ENCODE results near the gene ASXL2.
"Not testable (repeated sequence)": the region's sequence is repeated elsewhere in the genome, so short reads cannot be mapped to it uniquely, and the experiment has no call there.

The ASXL2 gene

GRCh38 chr2:25831746-25832449 is 46.4 kb downstream of the ASXL2 start:
- no peak for DNase-seq

DNA sequence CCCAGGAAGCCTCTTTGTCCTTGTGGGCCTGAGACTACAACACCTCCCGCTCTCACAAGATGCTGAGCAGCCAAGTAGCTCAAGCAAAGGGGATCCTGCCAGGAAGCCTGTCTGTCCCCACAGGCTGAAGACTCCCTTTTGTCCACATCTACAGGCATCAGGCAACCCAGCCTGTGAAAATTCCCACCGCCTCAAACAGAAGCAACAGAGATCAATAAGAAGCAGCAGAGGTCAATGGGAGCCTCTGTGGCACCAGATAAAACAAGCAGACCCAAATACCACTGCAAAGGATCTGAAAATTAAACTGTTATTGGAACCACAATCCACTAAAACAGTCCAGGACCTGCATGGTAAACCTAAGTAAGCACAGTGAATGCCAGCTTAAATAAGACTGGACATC is 48.5 kb downstream of the ASXL2 start:
- no peak for DNase-seq

GRCh38 chr2:25829377-25829704 is 48.9 kb downstream of the ASXL2 start:
- no peak for DNase-seq

- DNase-seq = not testable (repeated sequence)
These were observed 49.5 kb downstream of the ASXL2 start for GRCh38 chr2:25828532-25829376.

- DNase-seq = no peak
These were observed 53.0 kb downstream of the ASXL2 start for GRCh38 chr2:25825238-25825637.

DNA sequence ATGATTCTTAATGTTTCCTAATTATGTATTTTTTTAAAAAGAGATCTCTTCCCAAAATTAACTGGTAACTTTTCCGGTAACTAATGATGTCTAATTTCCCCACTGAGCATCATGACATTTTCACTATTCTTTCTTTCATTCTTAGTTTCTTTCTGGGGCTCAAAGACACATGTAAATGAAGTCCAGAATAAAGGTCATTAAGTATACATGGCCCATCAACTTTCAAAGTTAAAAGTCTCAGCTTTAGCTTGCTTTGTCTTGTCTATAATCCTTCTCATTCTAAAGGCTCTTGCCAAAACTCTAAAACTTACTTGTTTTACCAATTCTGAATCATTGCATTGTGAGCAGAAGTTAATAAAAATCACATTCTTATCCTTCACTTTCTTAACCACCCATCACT is 53.6 kb downstream of the ASXL2 start:
- DNase-seq = no peak

DNA sequence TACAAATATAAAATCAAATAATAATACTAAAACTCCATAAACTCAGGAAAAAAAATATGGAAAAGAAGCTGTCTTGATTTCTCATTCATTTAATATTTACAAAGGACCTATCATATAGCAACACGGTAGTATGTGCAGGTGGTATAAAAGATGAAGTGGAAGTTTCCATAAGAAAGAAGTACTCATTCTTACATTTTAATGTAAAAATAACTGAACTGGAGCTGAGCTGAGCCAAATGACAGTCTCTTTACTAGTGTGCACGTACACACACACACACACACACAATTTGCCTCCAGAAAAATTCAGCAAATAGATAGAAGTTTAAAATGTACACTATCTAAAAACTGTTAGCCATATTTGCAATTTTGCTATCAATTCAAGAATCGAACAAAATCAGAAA is 54.1 kb downstream of the ASXL2 start:
- no peak for DNase-seq

DNA sequence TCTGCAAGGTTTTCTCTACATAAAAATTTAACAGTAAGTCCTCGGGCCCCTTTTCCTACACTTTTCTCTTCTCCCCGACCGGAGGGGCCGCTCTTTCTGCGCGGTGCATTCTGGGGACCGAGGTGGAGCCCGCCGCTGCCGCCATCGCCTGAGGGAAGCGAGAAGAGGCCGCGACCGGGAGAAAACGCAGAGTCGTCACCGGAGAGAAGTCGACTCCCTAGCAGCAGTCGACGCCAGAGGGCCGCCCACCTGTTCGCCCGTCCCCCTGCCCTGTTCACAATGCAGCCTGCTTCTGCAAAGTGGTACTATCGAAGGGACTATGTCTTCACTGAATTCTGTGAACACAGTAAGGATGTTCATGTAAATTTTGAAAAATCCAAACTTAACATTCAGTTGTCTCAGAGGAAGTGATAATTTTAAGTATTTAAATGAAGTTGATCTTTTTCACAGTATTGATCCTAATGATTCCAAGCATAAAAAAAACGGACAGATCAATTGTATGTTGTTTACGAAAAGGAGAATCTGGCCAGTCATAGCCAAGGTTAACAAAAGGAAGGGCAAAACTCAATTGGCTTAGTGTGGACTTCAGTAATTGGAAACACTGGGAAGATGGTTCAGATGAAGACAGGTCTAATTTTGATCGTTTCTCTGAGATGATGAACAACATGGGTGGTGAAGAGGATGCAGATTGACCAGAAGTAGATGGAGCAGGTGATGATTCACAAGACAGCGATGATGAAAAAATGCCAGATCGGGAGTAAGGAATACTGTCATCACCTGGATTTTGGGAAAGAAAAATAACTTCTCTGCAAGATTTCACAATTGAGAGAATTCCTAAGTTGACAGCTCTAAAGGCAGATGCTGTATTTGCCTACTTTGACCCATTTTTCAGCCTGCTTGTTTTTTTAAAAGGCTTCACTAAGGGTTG is 55.8 kb downstream of the ASXL2 start:
- DNase-seq = peak; percentile 81

DNA sequence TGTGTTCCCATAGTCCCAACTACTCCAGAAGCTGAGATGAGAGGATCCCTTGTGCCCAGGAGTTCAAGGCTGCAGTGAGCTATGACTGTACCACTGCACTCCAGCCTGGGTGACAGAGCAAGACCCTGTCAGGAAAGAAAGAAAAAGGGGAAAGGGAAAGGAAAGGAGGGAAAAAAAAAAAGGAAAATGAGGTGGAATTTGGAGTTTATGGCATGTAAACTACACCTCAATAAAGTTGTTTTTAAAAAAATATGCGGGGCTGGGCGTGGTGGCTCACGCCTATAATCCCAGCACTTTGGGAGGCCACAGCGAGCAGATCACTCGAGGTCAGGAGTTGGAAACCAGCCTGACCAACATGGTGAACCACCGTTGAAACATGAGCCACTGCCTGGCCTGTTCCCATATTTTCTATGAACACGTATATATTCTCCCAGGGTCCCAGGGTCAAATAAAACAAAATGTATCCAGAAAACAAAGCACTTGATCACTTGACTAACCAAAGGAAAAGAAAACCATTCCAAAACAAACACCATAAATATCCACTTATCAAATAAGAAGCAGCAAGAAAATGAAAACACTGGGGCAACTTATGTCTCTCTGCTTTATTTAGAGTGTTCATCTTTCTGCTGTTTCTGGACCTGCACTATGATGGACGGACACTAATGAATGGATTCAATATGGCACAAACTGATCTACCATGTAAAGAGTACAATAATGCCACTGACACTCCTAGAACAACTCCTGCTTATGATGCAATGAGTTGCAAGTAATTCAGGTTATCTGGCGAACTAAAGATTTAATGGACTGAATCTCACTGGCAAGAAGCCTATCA is 56.8 kb downstream of the ASXL2 start:
- DNase-seq = no peak

DNA sequence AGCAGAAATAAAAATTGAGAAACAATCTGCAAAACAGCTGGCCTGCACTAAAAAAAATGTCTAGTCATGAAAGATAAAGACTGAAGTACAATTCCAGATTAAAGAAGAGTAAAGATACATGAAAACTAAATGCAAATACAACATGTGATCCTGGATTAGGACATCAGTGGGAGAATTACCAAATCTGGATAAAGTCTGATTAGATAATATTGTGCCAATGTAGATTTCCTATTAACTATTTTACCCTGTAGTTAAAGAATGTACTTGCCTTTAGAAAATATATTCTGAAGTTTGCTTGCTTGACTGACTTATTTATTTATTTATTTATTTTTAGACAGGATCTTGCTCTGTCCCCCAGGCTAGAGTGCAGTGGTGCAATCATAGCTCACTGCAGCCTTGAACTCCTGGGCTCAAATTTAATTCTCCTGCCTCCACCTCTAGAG is 58.7 kb downstream of the ASXL2 start:
- DNase-seq = no peak

- no peak for DNase-seq
These were observed 60.7 kb downstream of the ASXL2 start for GRCh38 chr2:25817630-25818029.

- DNase-seq = no peak
These were observed 61.3 kb downstream of the ASXL2 start for GRCh38 chr2:25817006-25817405.

GRCh38 chr2:25816249-25816648 is 62.0 kb downstream of the ASXL2 start:
- DNase-seq = no peak

- DNase-seq = no peak
These were observed 63.6 kb downstream of the ASXL2 start for GRCh38 chr2:25814681-25815080.

DNA sequence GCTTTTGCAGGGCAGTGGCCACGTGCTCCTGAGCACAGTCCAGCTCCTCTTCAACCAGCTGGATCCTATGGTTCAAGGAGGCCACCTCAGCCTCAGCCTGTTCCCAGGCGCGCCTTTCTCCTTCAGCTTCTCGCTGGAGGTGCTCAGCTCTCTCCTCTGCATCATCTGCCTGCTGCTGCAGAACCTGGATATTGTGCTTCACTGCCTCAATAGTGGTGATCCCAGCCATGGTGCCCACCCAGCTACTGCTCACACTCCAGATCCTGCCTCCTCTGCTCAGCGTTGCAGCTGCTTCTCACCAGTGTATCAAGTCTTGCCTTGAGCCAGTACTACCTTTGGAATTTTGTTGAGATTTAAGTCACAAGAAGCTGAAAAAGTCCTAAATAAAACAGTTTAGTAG is 67.9 kb downstream of the ASXL2 start:
- DNase-seq = no peak

GRCh38 chr2:25809646-25810045 is 68.6 kb downstream of the ASXL2 start:
- DNase-seq = no peak

DNA sequence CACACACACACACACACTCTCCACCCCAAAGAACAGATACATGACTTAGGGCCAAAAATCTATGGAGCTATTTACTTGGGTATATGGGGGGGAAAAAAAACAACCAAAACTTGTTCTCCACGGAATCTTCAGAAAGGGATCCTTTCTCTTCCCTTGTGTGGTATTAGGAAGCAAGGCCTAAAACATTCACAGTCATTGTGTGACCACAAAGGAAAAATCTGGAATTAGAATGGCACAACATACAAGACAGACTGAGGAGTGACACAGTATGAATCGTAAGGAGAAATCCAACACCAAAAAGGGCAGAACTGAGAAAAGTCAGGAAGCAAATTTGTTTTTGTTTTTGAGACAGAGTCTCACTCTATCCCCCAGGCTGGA is 70.3 kb downstream of the ASXL2 start:
- DNase-seq = no peak

- DNase-seq = no peak
These were observed 71.3 kb downstream of the ASXL2 start for GRCh38 chr2:25806941-25807340.

GRCh38 chr2:25805987-25806386 is 72.3 kb downstream of the ASXL2 start:
- no peak for DNase-seq

DNA sequence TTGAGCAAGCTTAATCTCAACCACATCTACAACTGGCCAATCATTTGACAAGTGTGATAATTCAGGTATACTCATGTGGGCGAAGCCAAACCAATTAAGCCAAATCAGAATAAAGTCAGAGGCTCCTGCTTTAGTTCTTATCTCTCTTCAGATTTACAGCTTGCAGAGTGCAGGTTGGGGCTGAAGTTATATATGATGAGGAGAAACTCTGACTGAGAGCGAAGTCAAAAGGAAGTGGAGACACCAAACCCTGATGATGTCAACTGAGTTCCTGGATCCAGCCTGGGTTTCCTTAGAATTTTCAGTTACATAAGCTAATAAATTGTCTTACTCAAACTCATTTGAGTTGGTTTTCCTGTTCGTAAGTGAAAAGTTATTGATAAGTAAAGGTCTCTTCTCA is 73.9 kb downstream of the ASXL2 start:
- DNase-seq = no peak

DNA sequence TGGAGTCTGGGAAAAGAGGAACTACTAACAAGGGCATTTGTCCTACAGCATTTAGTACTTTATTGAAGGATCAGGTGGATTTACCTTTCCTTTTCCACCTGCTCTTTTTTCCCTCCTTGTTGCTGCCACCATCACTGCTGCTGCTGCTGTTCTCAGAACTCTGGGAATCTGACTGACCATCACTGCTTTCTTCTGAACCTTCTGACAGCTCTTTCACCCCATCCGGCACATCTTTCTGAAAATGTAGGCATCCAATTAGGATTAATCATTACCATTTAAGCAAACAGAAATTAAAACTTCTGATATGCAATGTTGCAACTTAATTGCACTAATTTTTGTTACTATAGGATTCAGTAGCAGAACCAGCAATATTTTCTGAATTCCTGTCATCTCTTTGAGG is 79.0 kb downstream of the ASXL2 start:
- DNase-seq = no peak
